ENCODE results near the gene NFYC.
"Not testable (repeated sequence)": the region's sequence is repeated elsewhere in the genome, so short reads cannot be mapped to it uniquely, and the experiment has no call there.

The NFYC gene

GRCh38 chr1:40723196-40723955 lies 31.9 kb downstream of the NFYC start:
- H3K4me3 ChIP-seq (ENCODE audit: low read length), result no peak overlapping the region
- no peak for DNase-seq (ENCODE audit: low read depth, low spot score)

GRCh38 chr1:40727662-40728061 lies 36.2 kb downstream of the NFYC start:
- not testable (repeated sequence) for DNase-seq (ENCODE audit: low read depth, low spot score); H3K4me3 ChIP-seq (ENCODE audit: low read length)

- H3K4me3 ChIP-seq (ENCODE audit: low read length), result not testable (repeated sequence)
- DNase-seq (ENCODE audit: low read depth, low spot score), result peak; percentile 50
Measured at GRCh38 chr1:40729316-40729862, 37.9 kb downstream of the NFYC start.

GRCh38 chr1:40732756-40733301 lies 41.3 kb downstream of the NFYC start:
- no peak overlapping the region for H3K4me3 ChIP-seq (ENCODE audit: low read length)
- DNase-seq (ENCODE audit: low read depth, low spot score), result no peak

GRCh38 chr1:40734882-40735628 lies 43.6 kb downstream of the NFYC start:
- no peak overlapping the region for H3K4me3 ChIP-seq (ENCODE audit: low read length)
- DNase-seq (ENCODE audit: low read depth, low spot score), result no peak

- no peak overlapping the region for H3K4me3 ChIP-seq (ENCODE audit: low read length)
- no peak for DNase-seq (ENCODE audit: low read depth, low spot score)
Measured at GRCh38 chr1:40736085-40736531, 44.6 kb downstream of the NFYC start.

GRCh38 chr1:40738831-40739230 lies 47.3 kb downstream of the NFYC start:
- H3K4me3 ChIP-seq (ENCODE audit: low read length), result no peak overlapping the region

GRCh38 chr1:40739455-40740008 lies 48.0 kb downstream of the NFYC start:
- no peak for DNase-seq (ENCODE audit: low read depth, low spot score)
- no peak overlapping the region for H3K4me3 ChIP-seq (ENCODE audit: low read length)

More at GRCh38 chr1:40738831-40739230, 47.3 kb downstream of the NFYC start:
- DNase-seq (ENCODE audit: low read depth, low spot score), result no peak

- no peak overlapping the region for H3K4me3 ChIP-seq (ENCODE audit: low read length)
- DNase-seq (ENCODE audit: low read depth, low spot score), result no peak
Measured at GRCh38 chr1:40740039-40740996, 48.8 kb downstream of the NFYC start.

GRCh38 chr1:40740997-40741736 lies 49.7 kb downstream of the NFYC start:
- no peak overlapping the region for H3K4me3 ChIP-seq (ENCODE audit: low read length)
- DNase-seq (ENCODE audit: low read depth, low spot score), result no peak

- no peak overlapping the region for H3K4me3 ChIP-seq (ENCODE audit: low read length)
- no peak for DNase-seq (ENCODE audit: low read depth, low spot score)
Measured at GRCh38 chr1:40742363-40743061, 51.0 kb downstream of the NFYC start.

GRCh38 chr1:40743452-40743851 lies 51.9 kb downstream of the NFYC start:
- no peak for DNase-seq (ENCODE audit: low read depth, low spot score)
- no peak overlapping the region for H3K4me3 ChIP-seq (ENCODE audit: low read length)

- DNase-seq (ENCODE audit: low read depth, low spot score), result no peak
- H3K4me3 ChIP-seq (ENCODE audit: low read length), result no peak overlapping the region
Measured at GRCh38 chr1:40743860-40744259, 52.4 kb downstream of the NFYC start.

GRCh38 chr1:40745176-40745575 lies 53.7 kb downstream of the NFYC start:
- DNase-seq (ENCODE audit: low read depth, low spot score), result no peak
- no peak overlapping the region for H3K4me3 ChIP-seq (ENCODE audit: low read length)

GRCh38 chr1:40746344-40747090 lies 55.0 kb downstream of the NFYC start:
- H3K4me3 ChIP-seq (ENCODE audit: low read length), result no peak overlapping the region
- DNase-seq (ENCODE audit: low read depth, low spot score), result no peak

- H3K4me3 ChIP-seq (ENCODE audit: low read length), result no peak overlapping the region
- no peak for DNase-seq (ENCODE audit: low read depth, low spot score)
Measured at GRCh38 chr1:40748841-40749718, 57.6 kb downstream of the NFYC start.

Data from Jurkat, Clone E6-1 (cell line).